Gastrocnemius medialis (tissue), 4 donors: ENCODE measurements around the gene ANKRD16.

Experiments used
- CTCF ChIP-seq, 5 experiments: fragments of 450-650 bp in 3 of 5; fragments of 200-600 bp in 2 of 5; sonication (generic) in 2 of 5; IDR thresholded peaks in 4 of 5; conservative IDR thresholded peaks in 1 of 5; 1 replicate in 4 of 5; 2 replicates in 1 of 5; pipeline ENCODE4 v1.5.1; 2016 to 2019; ENCODE audit warnings: antibody characterized with exemption in 5 of 5, mild to moderate bottlenecking in 3 of 5, moderate library complexity in 3 of 5
- POLR2A ChIP-seq, 2 donors: fragments of 450-650 bp; IDR thresholded peaks; one replicate each; pipeline ENCODE4 v1.6.1; 2017; ENCODE audit warnings: antibody characterized with exemption in 2 of 2, mild to moderate bottlenecking in 2 of 2, moderate library complexity in 2 of 2

- no peak for TF ChIP-seq CTCF (IDR thresholded peaks at IDR 0.05 in 4 of 5, conservative IDR thresholded peaks at IDR 0.05 in 1 of 5)
- TF ChIP-seq POLR2A (IDR thresholded peaks at IDR 0.05), result no peak
Measured at GRCh38 chr10:5832946-5833345, 56.7 kb downstream of the ANKRD16 start.
